Peyer's patch (tissue), 4 donors: ENCODE results near the gene IL18BP. TPM values are rescaled to one million over a fixed set of nuclear protein-coding genes. Genes with fewer than 3 reads are reported as not detected.

Experiments
- DNase-seq, 3 donors: peaks; one replicate each; pipeline ENCODE4 v3.0.0-alpha.2; 2017 to 2019
- H3K27ac ChIP-seq, 4 donors: fragments of 200-600 bp; sonication (generic); one replicate each; pipeline ENCODE4 v1.5.1; 2016 to 2019
- H3K27me3 ChIP-seq, 2 donors: fragments of 200-600 bp; sonication (generic); one replicate each; pipeline ENCODE4 v1.5.1; 2019
- H3K36me3 ChIP-seq, 3 donors: fragments of 200-600 bp; sonication (generic); one replicate each; pipeline ENCODE4 v1.5.1; 2016 to 2019
- H3K4me1 ChIP-seq, 4 donors: fragments of 200-600 bp; sonication (generic); one replicate each; pipeline ENCODE4 v1.5.1; 2016 to 2019
- H3K4me3 ChIP-seq, 4 donors: fragments of 200-600 bp; sonication (generic); 1 replicate in 3 of 4; 2 replicates in 1 of 4; pipeline ENCODE4 v1.5.1; 2016 to 2019; ENCODE audit warnings: mild to moderate bottlenecking in 1 of 4
- H3K9me3 ChIP-seq, 4 donors: fragments of 200-600 bp; sonication (generic); one replicate each; pipeline ENCODE4 v1.5.1; 2016 to 2019; ENCODE audit warnings: mild to moderate bottlenecking in 1 of 4
- POLR2A ChIP-seq, 2 donors: fragments of 450-650 bp; IDR thresholded peaks; one replicate each; pipeline ENCODE4 v1.5.1; 2017; ENCODE audit warnings: antibody characterized with exemption in 2 of 2, mild to moderate bottlenecking in 2 of 2, moderate library complexity in 2 of 2
- total RNA-seq, 4 donors: library from RNA; depleted of rRNA; stranded (reverse); fragments of >200 nt; gene quantifications; one replicate each; pipeline ENCODE4 v1.1.0, GENCODE V29; 2016
- TF ChIP-seq, protein P1 (sequence below), 6 experiments: fragments of 450-650 bp in 4 of 6; fragments of 200-600 bp in 2 of 6; sonication (generic) in 1 of 6; IDR thresholded peaks; one replicate each; pipeline ENCODE4 v1.5.1; 2017 to 2019; ENCODE audit warnings: antibody characterized with exemption in 6 of 6, mild to moderate bottlenecking in 3 of 6, moderate library complexity in 1 of 6

IL18BP gene
- total RNA-seq, 4 donors from 2014 or later: 16.1 to 45.4 (median 28.2) TPM

DNA sequence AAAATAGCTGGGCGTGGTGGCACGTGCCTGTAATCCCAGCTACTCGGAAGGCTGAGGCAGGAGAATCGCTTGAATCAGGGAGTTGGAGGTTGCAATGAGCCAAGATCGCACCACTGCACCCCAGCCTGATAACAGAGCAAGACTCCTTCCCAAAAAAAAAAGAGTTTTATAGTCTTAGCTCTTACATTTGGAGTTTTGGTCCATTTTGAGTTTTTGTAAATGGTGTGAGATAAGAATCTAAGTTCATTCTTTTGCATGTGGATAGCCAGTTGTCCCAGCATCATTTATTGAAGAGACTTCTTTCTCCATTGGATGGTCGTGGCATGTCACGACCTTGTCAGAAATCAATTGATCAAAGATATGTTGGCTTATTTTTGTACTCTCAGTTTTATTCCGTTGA lies 35.2 kb upstream of the IL18BP start:
- no peaks in the 10 kb centered on the region for H3K4me1 ChIP-seq
- H3K27ac ChIP-seq: no peak overlapping the region
- no peaks in the 10 kb centered on the region for H3K27me3 ChIP-seq
- no peaks in the 10 kb centered on the region for H3K9me3 ChIP-seq
- peaks cover 0 to 30% (median 0%) of the 10 kb centered on the region in 3 donors for H3K36me3 ChIP-seq
- H3K4me3 ChIP-seq: no peak overlapping the region
- no peak for DNase-seq
- no peak for TF ChIP-seq POLR2A (IDR thresholded peaks at IDR 0.05)
- TF ChIP-seq, protein P1, sequence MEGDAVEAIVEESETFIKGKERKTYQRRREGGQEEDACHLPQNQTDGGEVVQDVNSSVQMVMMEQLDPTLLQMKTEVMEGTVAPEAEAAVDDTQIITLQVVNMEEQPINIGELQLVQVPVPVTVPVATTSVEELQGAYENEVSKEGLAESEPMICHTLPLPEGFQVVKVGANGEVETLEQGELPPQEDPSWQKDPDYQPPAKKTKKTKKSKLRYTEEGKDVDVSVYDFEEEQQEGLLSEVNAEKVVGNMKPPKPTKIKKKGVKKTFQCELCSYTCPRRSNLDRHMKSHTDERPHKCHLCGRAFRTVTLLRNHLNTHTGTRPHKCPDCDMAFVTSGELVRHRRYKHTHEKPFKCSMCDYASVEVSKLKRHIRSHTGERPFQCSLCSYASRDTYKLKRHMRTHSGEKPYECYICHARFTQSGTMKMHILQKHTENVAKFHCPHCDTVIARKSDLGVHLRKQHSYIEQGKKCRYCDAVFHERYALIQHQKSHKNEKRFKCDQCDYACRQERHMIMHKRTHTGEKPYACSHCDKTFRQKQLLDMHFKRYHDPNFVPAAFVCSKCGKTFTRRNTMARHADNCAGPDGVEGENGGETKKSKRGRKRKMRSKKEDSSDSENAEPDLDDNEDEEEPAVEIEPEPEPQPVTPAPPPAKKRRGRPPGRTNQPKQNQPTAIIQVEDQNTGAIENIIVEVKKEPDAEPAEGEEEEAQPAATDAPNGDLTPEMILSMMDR (IDR thresholded peaks at IDR 0.05): no peak

DNA sequence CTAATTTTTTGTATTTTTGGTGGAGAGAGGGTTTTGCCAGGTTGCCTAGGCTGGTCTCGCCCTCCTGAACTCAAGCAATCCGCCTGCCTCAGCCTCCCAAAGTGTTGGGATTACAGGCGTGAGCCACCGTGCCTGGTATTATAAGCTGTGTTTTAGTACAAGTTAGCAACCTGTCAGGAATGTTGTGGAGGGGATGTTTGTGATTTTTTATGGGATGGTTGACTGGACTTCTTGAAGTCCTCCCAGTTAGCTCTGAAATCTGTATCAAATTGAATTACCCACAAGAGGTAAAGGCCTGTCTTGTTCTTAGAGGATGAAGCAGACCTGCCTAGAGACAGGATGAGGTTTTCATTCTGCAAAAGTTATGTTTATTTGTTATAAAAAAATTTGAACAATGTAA lies 34.1 kb upstream of the IL18BP start:
- H3K36me3 ChIP-seq: peaks cover 0 to 40% (median 0%) of the 10 kb centered on the region in 3 donors
- no peak overlapping the region for H3K4me3 ChIP-seq
- H3K9me3 ChIP-seq: no peaks in the 10 kb centered on the region
- no peak for DNase-seq
- H3K4me1 ChIP-seq: no peaks in the 10 kb centered on the region
- no peak overlapping the region for H3K27ac ChIP-seq
- TF ChIP-seq, protein P1 (IDR thresholded peaks at IDR 0.05): no peak
- no peak for TF ChIP-seq POLR2A (IDR thresholded peaks at IDR 0.05)
- H3K27me3 ChIP-seq: no peaks in the 10 kb centered on the region

DNA sequence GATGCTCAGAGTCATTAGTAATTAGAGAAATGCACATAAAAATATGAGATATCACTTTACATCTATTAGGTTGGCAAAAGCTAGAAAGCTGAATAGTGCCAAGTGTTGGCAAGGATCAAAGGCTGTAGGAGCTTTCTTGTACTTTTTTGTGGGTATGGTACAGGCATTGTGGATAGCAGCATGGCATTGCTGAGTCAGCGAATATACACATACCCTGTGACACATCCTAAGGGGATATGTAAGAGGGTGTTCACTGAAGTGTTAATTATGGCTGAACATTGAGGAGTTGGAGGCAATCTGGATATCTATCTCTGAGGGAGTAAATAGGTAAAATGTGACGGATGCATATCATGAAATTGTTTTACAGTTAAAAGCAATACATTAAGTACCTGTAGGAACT lies 27.0 kb upstream of the IL18BP start:
- no peak overlapping the region for H3K4me3 ChIP-seq
- no peak overlapping the region for H3K27ac ChIP-seq
- no peaks in the 10 kb centered on the region for H3K4me1 ChIP-seq
- DNase-seq: no peak
- no peaks in the 10 kb centered on the region for H3K9me3 ChIP-seq
- TF ChIP-seq, protein P1 (IDR thresholded peaks at IDR 0.05): no peak
- no peak for TF ChIP-seq POLR2A (IDR thresholded peaks at IDR 0.05)
- H3K27me3 ChIP-seq: no peaks in the 10 kb centered on the region
- H3K36me3 ChIP-seq: peaks cover 0 to 36% (median 0%) of the 10 kb centered on the region in 3 donors

DNA sequence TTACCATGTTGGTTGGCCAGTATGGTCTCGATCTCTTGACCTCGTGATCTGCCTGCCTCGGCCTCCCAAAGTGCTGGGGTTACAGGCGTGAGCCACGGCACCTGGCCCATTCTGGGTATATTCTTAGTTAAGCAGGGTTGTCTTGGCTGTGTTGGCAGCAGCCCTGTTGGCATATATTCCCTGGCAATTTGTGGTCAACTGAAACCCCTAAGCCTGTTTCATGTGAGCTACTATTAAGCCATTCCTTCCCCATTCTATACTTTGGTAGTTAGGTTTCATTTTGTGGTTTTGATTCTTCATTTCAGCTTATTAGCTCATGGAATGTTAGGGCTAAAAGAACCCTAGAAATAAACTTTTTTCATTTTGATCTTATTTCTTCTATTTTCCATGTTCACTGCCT lies 22.2 kb upstream of the IL18BP start:
- no peaks in the 10 kb centered on the region for H3K9me3 ChIP-seq
- no peaks in the 10 kb centered on the region for H3K27me3 ChIP-seq
- DNase-seq: no peak
- no peak for TF ChIP-seq POLR2A (IDR thresholded peaks at IDR 0.05)
- TF ChIP-seq, protein P1 (IDR thresholded peaks at IDR 0.05): no peak
- H3K4me1 ChIP-seq: no peaks in the 10 kb centered on the region
- peaks cover 0 to 23% (median 0%) of the 10 kb centered on the region in 3 donors for H3K36me3 ChIP-seq
- no peak overlapping the region for H3K27ac ChIP-seq
- H3K4me3 ChIP-seq: no peak overlapping the region

DNA sequence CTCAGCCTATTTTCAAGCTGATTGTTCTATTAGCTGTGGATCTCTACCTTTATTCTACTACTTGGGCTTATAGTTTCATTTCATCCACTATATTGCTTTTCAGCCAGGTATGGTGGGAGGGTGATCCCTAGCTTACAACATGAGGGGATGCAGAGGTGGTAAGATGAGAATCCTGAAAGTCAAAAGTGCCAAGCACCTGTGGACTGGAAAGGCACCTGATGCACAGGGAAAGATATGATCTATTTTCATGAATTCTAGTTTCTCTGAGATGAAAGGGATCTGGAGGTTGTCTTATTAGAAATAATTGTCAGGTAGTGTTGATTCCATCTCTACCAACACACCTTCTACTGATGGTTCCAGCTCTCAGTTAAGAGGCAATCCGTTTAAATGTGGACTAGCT lies 21.6 kb upstream of the IL18BP start:
- Histone ChIP-seq H3K9me3 (no peaks in the 10 kb centered on the region), H3K27ac (peak overlapping the region in 1 of 4 donors; percentile 63), H3K27me3 (no peaks in the 10 kb centered on the region), H3K36me3 (peaks cover 0 to 23% (median 0%) of the 10 kb centered on the region in 3 donors), H3K4me3 (no peak overlapping the region), H3K4me1 (no peaks in the 10 kb centered on the region)
- TF ChIP-seq, protein P1 (IDR thresholded peaks at IDR 0.05): no peak
- DNase-seq: no peak
